ENCODE data around the gene VAMP8.
"Not testable (repeated sequence)": the region's sequence is repeated elsewhere in the genome, so short reads cannot be mapped to it uniquely, and the experiment has no call there.

VAMP8 gene

GRCh38 chr2:85611217-85611704, 33.9 kb downstream of the VAMP8 start:
- peak overlapping the region; percentile 75 for H3K4me3 ChIP-seq (ENCODE audit: low read length)
- DNase-seq (ENCODE audit: low read depth, low spot score): no peak

GRCh38 chr2:85611705-85612587, 34.6 kb downstream of the VAMP8 start, which contains the start of gene C2orf68:
TSS of gene C2orf68 (minus strand) at chr2:85612066. CDS start at chr2:85611984, 82 bp downstream.
- H3K4me3 ChIP-seq (ENCODE audit: low read length): peak within 1 kb of the TSS; percentile 75
- DNase-seq (ENCODE audit: low read depth, low spot score): peak; percentile 70

GRCh38 chr2:85613717-85614515, 36.5 kb downstream of the VAMP8 start:
- no peak overlapping the region for H3K4me3 ChIP-seq (ENCODE audit: low read length)
- no peak for DNase-seq (ENCODE audit: low read depth, low spot score)

GRCh38 chr2:85614757-85615156, 37.4 kb downstream of the VAMP8 start:
- DNase-seq (ENCODE audit: low read depth, low spot score); H3K4me3 ChIP-seq (ENCODE audit: low read length): not testable (repeated sequence)

- no peak for DNase-seq (ENCODE audit: low read depth, low spot score)
- H3K4me3 ChIP-seq (ENCODE audit: low read length): peak overlapping the region; percentile 77
These were observed 38.0 kb downstream of the VAMP8 start for GRCh38 chr2:85615413-85615728.

GRCh38 chr2:85617723-85618122, 40.3 kb downstream of the VAMP8 start:
- DNase-seq (ENCODE audit: low read depth, low spot score): not testable (repeated sequence)
- H3K4me3 ChIP-seq (ENCODE audit: low read length): peak overlapping the region; percentile 77

- DNase-seq (ENCODE audit: low read depth, low spot score): no peak
These were observed 42.2 kb downstream of the VAMP8 start for GRCh38 chr2:85619617-85620016.

GRCh38 chr2:85621338-85621737, 44.0 kb downstream of the VAMP8 start:
- DNase-seq (ENCODE audit: low read depth, low spot score): no peak
- H3K4me3 ChIP-seq (ENCODE audit: low read length): no peak overlapping the region

More at GRCh38 chr2:85619617-85620016, 42.2 kb downstream of the VAMP8 start:
- no peak overlapping the region for H3K4me3 ChIP-seq (ENCODE audit: low read length)

GRCh38 chr2:85623991-85624390, 46.6 kb downstream of the VAMP8 start:
- H3K4me3 ChIP-seq (ENCODE audit: low read length): no peak overlapping the region
- no peak for DNase-seq (ENCODE audit: low read depth, low spot score)

- DNase-seq (ENCODE audit: low read depth, low spot score): no peak
- no peak overlapping the region for H3K4me3 ChIP-seq (ENCODE audit: low read length)
These were observed 51.3 kb downstream of the VAMP8 start for GRCh38 chr2:85628658-85629057.

- no peak for DNase-seq (ENCODE audit: low read depth, low spot score)
- no peak overlapping the region for H3K4me3 ChIP-seq (ENCODE audit: low read length)
These were observed 53.9 kb downstream of the VAMP8 start for GRCh38 chr2:85631316-85631715.

All from Jurkat, Clone E6-1 (cell line).